ENCODE measurements around the gene LRIG3. TPM values are rescaled to one million over a fixed set of nuclear protein-coding genes. Genes with fewer than 3 reads are reported as not detected.

The LRIG3 gene
- total and polyA plus RNA-seq, 2 of the 8 experiments (the other 6 are each of a cell fraction or from before 2014, with no cell fraction given) = 6.5 to 9.1 TPM

DNA sequence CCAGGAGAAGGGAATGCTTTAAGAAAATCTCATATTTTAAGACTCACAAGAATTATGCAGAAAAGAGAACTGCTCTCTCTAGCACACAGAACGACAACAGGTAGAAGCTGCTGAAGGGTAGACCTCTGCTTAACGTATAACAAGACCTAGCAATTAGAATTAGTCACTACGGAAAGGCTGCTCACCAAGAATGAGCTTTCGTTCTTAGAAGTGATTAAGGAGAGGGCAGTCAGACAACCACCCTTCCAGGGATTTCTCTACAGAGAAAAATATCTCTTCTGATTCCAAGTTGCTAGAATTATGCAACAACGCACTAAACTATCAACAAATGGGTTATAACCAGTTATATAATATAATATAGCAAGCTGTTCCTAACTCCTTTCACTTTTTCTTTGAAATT is 18.6 kb downstream of the LRIG3 start:
- ChIA-PET CTCF (ENCODE audit: partially characterized antibody) (no interaction called here), POLR2A (ENCODE audit: partially characterized antibody) (no interaction called here)
- no peak overlapping the region for H3K9ac ChIP-seq (replicated peaks in 1 of 4; ENCODE audit: extremely low read depth in 1 of 4, low read depth in 3 of 4, low read length in 3 of 4)
- no peak for DNase-seq (ENCODE audit: low read depth in 1 of 2, low spot score in 2 of 2)
- H3K79me1 ChIP-seq (ENCODE audit: low read depth, low read length) = no peaks in the 10 kb centered on the region
- H2BK20ac ChIP-seq (ENCODE audit: low read length) = no peak overlapping the region
- no peak overlapping the region for H2AK5ac ChIP-seq (ENCODE audit: low read depth, low read length)
- H3K4ac ChIP-seq (replicated peaks; ENCODE audit: insufficient read length, low read depth, low read length) = no peak overlapping the region
- H2AFZ ChIP-seq (ENCODE audit: low read length) = no peak overlapping the region
- no peak overlapping the region for H4K5ac ChIP-seq (ENCODE audit: insufficient read length, low read depth, low read length)
- H3K4me3 ChIP-seq (ENCODE audit: extremely low read depth in 1 of 4, insufficient read depth in 2 of 4, low read depth in 3 of 4, low read length in 4 of 4) = no peak overlapping the region
- no peak overlapping the region for H3K56ac ChIP-seq (replicated peaks; ENCODE audit: insufficient read length, low read depth, low read length)
- no peak overlapping the region for H2BK15ac ChIP-seq (ENCODE audit: low read length)
- H2BK12ac ChIP-seq (ENCODE audit: low read depth, low read length) = no peak overlapping the region
- no peaks in the 10 kb centered on the region for H3K9me3 ChIP-seq (ENCODE audit: insufficient read depth in 2 of 2, low read depth in 1 of 2, low read length in 1 of 2)
- TF ChIP-seq RFX5 (IDR thresholded peaks at IDR 0.05; ENCODE audit: borderline replicate concordance, low read depth, low read length) (no peak), SRF (IDR thresholded peaks at IDR 0.05; ENCODE audit: low read depth, low read length) (no peak), RBBP5 (IDR thresholded peaks at IDR 0.05; ENCODE audit: borderline replicate concordance, low read depth, low read length) (no peak), CEBPB (IDR thresholded peaks at IDR 0.05; ENCODE audit: low read depth, low read length) (no peak)
- H3K4me2 ChIP-seq (ENCODE audit: insufficient read depth in 1 of 2, low read depth in 2 of 2, low read length in 2 of 2) = no peak overlapping the region
- H3K36me3 ChIP-seq (ENCODE audit: control insufficient read depth in 2 of 4, insufficient read depth in 4 of 4, low read length in 3 of 4) = peaks cover 0 to 5% (median 0%) of the 10 kb centered on the region in 4 experiments; a peak in 1 of 8 replicates
- no peaks in the 10 kb centered on the region for H3K4me1 ChIP-seq (replicated peaks in 1 of 4; ENCODE audit: control insufficient read depth in 3 of 4, insufficient read depth in 4 of 4, low read length in 3 of 4)
- H4K20me1 ChIP-seq (replicated peaks in 1 of 2; ENCODE audit: control insufficient read depth in 1 of 2, insufficient read depth in 2 of 2, low read length in 2 of 2) = no peaks in the 10 kb centered on the region
- H3K14ac ChIP-seq (ENCODE audit: insufficient read length) = no peak overlapping the region
- no peaks in the 10 kb centered on the region for H3K27me3 ChIP-seq (replicated peaks in 1 of 4; ENCODE audit: control insufficient read depth in 3 of 4, extremely low read depth in 1 of 4, insufficient read depth in 3 of 4, low read length in 3 of 4)
- no peak overlapping the region for H4K8ac ChIP-seq (ENCODE audit: extremely low read depth, insufficient read depth, low read length)
- no peak overlapping the region for H3K27ac ChIP-seq (ENCODE audit: low read depth, low read length)
- no peak overlapping the region for H2BK120ac ChIP-seq (replicated peaks; ENCODE audit: low read depth, low read length)
- H3K79me2 ChIP-seq (ENCODE audit: control insufficient read depth in 1 of 2, insufficient read depth in 2 of 2, low read length in 2 of 2) = no peaks in the 10 kb centered on the region
- H3K23me2 ChIP-seq (ENCODE audit: low read depth, low read length) = no peaks in the 10 kb centered on the region
- no peak for FAIRE-seq
- no peak overlapping the region for H2BK5ac ChIP-seq (ENCODE audit: low read depth, low read length)
- H3K18ac ChIP-seq (ENCODE audit: extremely low read depth, low read length) = no peak overlapping the region
- 91% methylated on average over 5 of the region's 5 CpGs; no CpG with 5 or more reads in 1 of the 2 experiments for whole genome bisulfite sequencing, 2 experiments (ENCODE audit: extremely low coverage in 1 of 2, insufficient coverage in 1 of 2, insufficient read length in 1 of 2, insufficient replicate concordance in 2 of 2, low coverage in 1 of 2, low lambda C conversion rate in 2 of 2, missing lambda C conversion rate in 1 of 2)
- no peak overlapping the region for H4K91ac ChIP-seq (replicated peaks; ENCODE audit: insufficient read length, low read length)
- H3K23ac ChIP-seq (ENCODE audit: insufficient read length) = no peak overlapping the region
